Astrocyte (in vitro differentiated cells and primary cell): Measurements from ENCODE around the gene PACRG. TPM values are rescaled to one million over a fixed set of nuclear protein-coding genes. Genes with fewer than 3 reads are reported as not detected.

Source experiments
- DNase-seq: peaks from one replicate; pipeline ENCODE4 v3.0.0-alpha.2; 2010; ENCODE audit warnings: low read depth
- FAIRE-seq: peaks from 2 replicates; lab custom pipeline; 2011; peaks lifted over from hg19 to GRCh38; lab: Jason Lieb, UNC
- H2AFZ ChIP-seq: 2 replicates; pipeline ENCODE4 v1.6.0; 2012; ENCODE audit warnings: low read depth, low read length, inconsistent platforms
- H3K27ac ChIP-seq: 2 replicates; pipeline ENCODE4 v1.5.1; 2011; ENCODE audit warnings: low read depth, low read length, inconsistent platforms
- H3K27me3 ChIP-seq: 2 replicates; pipeline ENCODE4 v1.6.0; 2011; ENCODE audit warnings: low read length, inconsistent platforms; ENCODE audit not compliant: insufficient read depth
- H3K36me3 ChIP-seq: 2 replicates; pipeline ENCODE4 v1.5.1; 2011; ENCODE audit warnings: low read length, inconsistent platforms; ENCODE audit not compliant: insufficient read depth
- H3K4me1 ChIP-seq: 2 replicates; pipeline ENCODE4 v1.5.1; 2011; ENCODE audit warnings: low read length, inconsistent platforms; ENCODE audit not compliant: insufficient read depth
- H3K4me2 ChIP-seq: 2 replicates; pipeline ENCODE4 v1.6.0; 2012; ENCODE audit warnings: low read length, inconsistent platforms
- H3K4me3 ChIP-seq: 2 replicates; pipeline ENCODE4 v1.5.1; 2011; ENCODE audit warnings: low read depth, mild to moderate bottlenecking, low read length, inconsistent platforms; ENCODE audit not compliant: insufficient read depth
- H3K79me2 ChIP-seq: 2 replicates; pipeline ENCODE4 v1.6.0; 2012; ENCODE audit warnings: mild to moderate bottlenecking, low read length, inconsistent platforms; ENCODE audit not compliant: insufficient read depth
- H3K9ac ChIP-seq: 2 replicates; pipeline ENCODE4 v1.6.0; 2012; ENCODE audit warnings: mild to moderate bottlenecking, low read length, inconsistent platforms
- H3K9me3 ChIP-seq: 2 replicates; pipeline ENCODE4 v1.5.1; 2012; ENCODE audit warnings: low read depth, mild to moderate bottlenecking, low read length, inconsistent platforms; ENCODE audit not compliant: insufficient read depth
- H4K20me1 ChIP-seq: 2 replicates; pipeline ENCODE4 v1.6.0; 2012; ENCODE audit warnings: low read length, inconsistent platforms; ENCODE audit not compliant: insufficient read depth
- H3K27ac Mint-ChIP-seq: one replicate; pipeline ENCODE4 v1.8.0; 2021; ENCODE audit warnings: mild to moderate bottlenecking, mixed read lengths; ENCODE audit not compliant: unreplicated experiment
- H3K27me3 Mint-ChIP-seq: one replicate; pipeline ENCODE4 v1.8.0; 2021; ENCODE audit warnings: low read depth, mixed read lengths; ENCODE audit not compliant: unreplicated experiment
- H3K36me3 Mint-ChIP-seq: one replicate; pipeline ENCODE4 v1.8.0; 2021; ENCODE audit warnings: low read depth, mixed read lengths; ENCODE audit not compliant: unreplicated experiment
- H3K4me1 Mint-ChIP-seq: one replicate; pipeline ENCODE4 v1.8.0; 2021; ENCODE audit warnings: low read depth, mixed read lengths; ENCODE audit not compliant: unreplicated experiment
- H3K4me3 Mint-ChIP-seq: one replicate; pipeline ENCODE4 v1.8.0; 2021; ENCODE audit warnings: mild to moderate bottlenecking, moderate library complexity, mixed read lengths; ENCODE audit not compliant: unreplicated experiment
- H3K9me3 Mint-ChIP-seq: one replicate; pipeline ENCODE4 v1.8.0; 2021; ENCODE audit warnings: mild to moderate bottlenecking, mixed read lengths; ENCODE audit not compliant: unreplicated experiment
- EZH2 ChIP-seq: IDR thresholded peaks from 2 replicates; pipeline ENCODE4 v1.6.1; 2012; ENCODE audit warnings: mild to moderate bottlenecking, low read length, inconsistent platforms; ENCODE audit not compliant: insufficient read depth
- total RNA-seq: library from RNA; stranded (reverse); gene quantifications from 2 replicates; pipeline ENCODE4 v1.2.1, GENCODE V29; 2021
- TF ChIP-seq, protein P1 (sequence below): IDR thresholded peaks from 2 replicates; pipeline ENCODE4 v1.5.1; 2011; ENCODE audit warnings: low read depth, mild to moderate bottlenecking, inconsistent platforms, low read length, moderate library complexity; ENCODE audit not compliant: insufficient read depth

PACRG gene
- total RNA-seq, 1 donor from 2014 or later, result not detected

- Histone ChIP-seq H3K9ac (no peak overlapping the region), H3K4me3 (no peak overlapping the region), H3K4me2 (no peak overlapping the region), H3K36me3 (no peaks in the 10 kb centered on the region), H3K9me3 (no peaks in the 10 kb centered on the region), H3K27ac (no peak overlapping the region), H3K27me3 (no peaks in the 10 kb centered on the region), H3K4me1 (peaks cover 16% of the 10 kb centered on the region), H2AFZ (no peak overlapping the region), H4K20me1 (no peaks in the 10 kb centered on the region), H3K79me2 (no peaks in the 10 kb centered on the region)
- Mint-ChIP-seq H3K4me3 (no peak overlapping the region), H3K9me3 (no peaks in the 10 kb centered on the region), H3K36me3 (no peaks in the 10 kb centered on the region), H3K27ac (no peak overlapping the region), H3K27me3 (peaks cover 4% of the 10 kb centered on the region), H3K4me1 (peaks cover 12% of the 10 kb centered on the region)
- FAIRE-seq, result no peak
- DNase-seq, result peak; percentile 51
- TF ChIP-seq, protein P1, sequence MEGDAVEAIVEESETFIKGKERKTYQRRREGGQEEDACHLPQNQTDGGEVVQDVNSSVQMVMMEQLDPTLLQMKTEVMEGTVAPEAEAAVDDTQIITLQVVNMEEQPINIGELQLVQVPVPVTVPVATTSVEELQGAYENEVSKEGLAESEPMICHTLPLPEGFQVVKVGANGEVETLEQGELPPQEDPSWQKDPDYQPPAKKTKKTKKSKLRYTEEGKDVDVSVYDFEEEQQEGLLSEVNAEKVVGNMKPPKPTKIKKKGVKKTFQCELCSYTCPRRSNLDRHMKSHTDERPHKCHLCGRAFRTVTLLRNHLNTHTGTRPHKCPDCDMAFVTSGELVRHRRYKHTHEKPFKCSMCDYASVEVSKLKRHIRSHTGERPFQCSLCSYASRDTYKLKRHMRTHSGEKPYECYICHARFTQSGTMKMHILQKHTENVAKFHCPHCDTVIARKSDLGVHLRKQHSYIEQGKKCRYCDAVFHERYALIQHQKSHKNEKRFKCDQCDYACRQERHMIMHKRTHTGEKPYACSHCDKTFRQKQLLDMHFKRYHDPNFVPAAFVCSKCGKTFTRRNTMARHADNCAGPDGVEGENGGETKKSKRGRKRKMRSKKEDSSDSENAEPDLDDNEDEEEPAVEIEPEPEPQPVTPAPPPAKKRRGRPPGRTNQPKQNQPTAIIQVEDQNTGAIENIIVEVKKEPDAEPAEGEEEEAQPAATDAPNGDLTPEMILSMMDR, result no peak
- TF ChIP-seq EZH2, result no peak
Measured at GRCh38 chr6:163340201-163340887, 612.6 kb downstream of the PACRG start.

DNA sequence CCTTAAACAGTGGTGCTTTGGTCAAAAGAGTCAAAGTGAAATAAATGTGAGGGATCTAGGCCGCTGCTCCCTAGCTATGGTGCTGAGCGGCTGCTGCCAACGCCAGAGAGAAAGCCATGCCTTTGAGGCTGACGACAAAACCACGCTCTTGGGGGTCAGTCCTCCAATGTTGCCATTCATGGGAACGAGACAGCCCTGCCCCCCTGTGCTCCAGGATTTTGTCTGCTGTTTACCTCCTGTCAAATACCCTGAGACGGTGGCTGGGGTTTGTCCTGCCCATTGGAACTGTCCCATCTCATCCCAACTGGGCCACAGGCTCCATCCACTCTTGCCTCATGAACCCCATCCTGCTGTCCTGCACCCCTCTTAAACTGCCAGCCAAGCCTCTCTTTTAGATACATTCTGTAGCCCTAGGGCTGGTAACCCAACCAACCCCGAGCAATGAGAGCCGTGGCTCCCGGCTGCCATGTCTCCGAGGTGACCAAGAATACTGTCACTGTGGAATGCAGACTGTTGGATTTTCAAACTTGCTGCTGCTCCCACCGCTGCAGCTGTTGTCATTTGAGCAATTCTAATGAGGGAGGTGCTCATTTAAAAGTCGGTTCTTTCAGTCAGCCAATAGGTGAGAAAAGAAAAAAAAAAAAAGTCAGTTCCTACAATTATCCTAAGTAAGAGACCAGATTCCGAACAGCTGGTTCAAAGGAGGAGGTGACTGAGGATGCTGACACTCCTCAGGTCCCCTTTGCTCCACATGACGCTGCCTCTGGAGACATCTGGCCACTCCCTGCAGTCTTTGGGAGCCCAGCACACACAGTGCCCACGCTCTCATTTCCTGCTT lies 613.7 kb downstream of the PACRG start:
- Histone ChIP-seq H3K4me1 (peaks cover 20% of the 10 kb centered on the region), H3K27ac (no peak overlapping the region), H4K20me1 (no peaks in the 10 kb centered on the region), H3K79me2 (no peaks in the 10 kb centered on the region), H3K4me2 (peak overlapping the region; percentile 17), H2AFZ (no peak overlapping the region), H3K4me3 (no peak overlapping the region), H3K27me3 (no peaks in the 10 kb centered on the region), H3K9me3 (no peaks in the 10 kb centered on the region), H3K36me3 (no peaks in the 10 kb centered on the region), H3K9ac (no peak overlapping the region)
- H3K4me3 Mint-ChIP-seq, result no peak overlapping the region
- H3K27ac Mint-ChIP-seq, result peak overlapping the region; percentile 18
- TF ChIP-seq EZH2, result no peak
- TF ChIP-seq, protein P1, result no peak
- no peak for FAIRE-seq
- no peaks in the 10 kb centered on the region for H3K9me3 Mint-ChIP-seq
- no peak for DNase-seq
- H3K36me3 Mint-ChIP-seq, result no peaks in the 10 kb centered on the region
- H3K4me1 Mint-ChIP-seq, result peaks cover 12% of the 10 kb centered on the region
- peaks cover 4% of the 10 kb centered on the region for H3K27me3 Mint-ChIP-seq
